Testis (tissue), 3 donors: Measurements from ENCODE around the gene TP53AIP1. TPM values are rescaled to one million over a fixed set of nuclear protein-coding genes. Genes with fewer than 3 reads are reported as not detected.

Experiments
- DNase-seq: peaks from one replicate; pipeline ENCODE4 v3.0.0-alpha.2; 2019
- H3K27ac ChIP-seq, 2 donors: fragments of 200-600 bp; sonication (generic); one replicate each; pipeline ENCODE4 v1.5.1; 2019
- H3K27me3 ChIP-seq: fragments of 200-600 bp; sonication (generic); one replicate; pipeline ENCODE4 v1.5.1; 2019
- H3K36me3 ChIP-seq: fragments of 200-600 bp; sonication (generic); one replicate; pipeline ENCODE4 v1.5.1; 2017; ENCODE audit warnings: low read depth; ENCODE audit errors: missing control alignments
- H3K4me1 ChIP-seq: fragments of 200-600 bp; sonication (generic); one replicate; pipeline ENCODE4 v1.5.1; 2019
- H3K4me3 ChIP-seq, 2 donors: fragments of 200-600 bp; sonication (generic); one replicate each; pipeline ENCODE4 v1.5.1; 2017 to 2019
- H3K9me3 ChIP-seq: fragments of 200-600 bp; sonication (generic); one replicate; pipeline ENCODE4 v1.5.1; 2017
- POLR2A ChIP-seq: fragments of 450-650 bp; IDR thresholded peaks from one replicate; pipeline ENCODE4 v1.6.1; 2017; ENCODE audit warnings: antibody characterized with exemption, mild to moderate bottlenecking, moderate library complexity
- WGBS, 2 donors: methylation state at CpG; one replicate each; pipeline ENCODE4 v1.1.5; 2018; 5-methylcytosine and 5-hydroxymethylcytosine counted together
- intact Hi-C: fragments of 100-400 bp; cut with DNase I; formaldehyde crosslinking; loops from one replicate; pipeline ENCODE4 v1.15.1; 2023; ENCODE audit warnings: low total_unique reads
- polyA plus RNA-seq: library from polyadenylated mRNA; stranded (reverse); fragments of 350-450 nt; fragmentation: Illumina TruSeq; extraction: RNeasy Lipid Tissue Mini Kit (QIAGEN cat#74804); gene quantifications from one replicate; pipeline ENCODE4 v1.2.3, GENCODE V29; 2014; ENCODE audit warnings: low read depth, low replicate concordance; ENCODE audit not compliant: insufficient read depth
- total RNA-seq, 2 donors: library from RNA; depleted of rRNA; stranded (reverse); fragments of >200 nt; gene quantifications; one replicate each; pipeline ENCODE4 v1.2.3, GENCODE V29; 2016
- TF ChIP-seq, protein P1 (sequence below), 3 experiments: fragments of 450-650 bp in 2 of 3; fragments of 200-600 bp in 1 of 3; sonication (generic) in 1 of 3; IDR thresholded peaks; one replicate each; pipeline ENCODE4 v1.5.1; 2016 to 2019; ENCODE audit warnings: antibody characterized with exemption in 3 of 3, mild to moderate bottlenecking in 2 of 3, moderate library complexity in 1 of 3

The TP53AIP1 gene
- total and polyA plus RNA-seq, 3 donors from 2014 or later, result 0.94 to 1.8 (median 1.1) TPM

DNA sequence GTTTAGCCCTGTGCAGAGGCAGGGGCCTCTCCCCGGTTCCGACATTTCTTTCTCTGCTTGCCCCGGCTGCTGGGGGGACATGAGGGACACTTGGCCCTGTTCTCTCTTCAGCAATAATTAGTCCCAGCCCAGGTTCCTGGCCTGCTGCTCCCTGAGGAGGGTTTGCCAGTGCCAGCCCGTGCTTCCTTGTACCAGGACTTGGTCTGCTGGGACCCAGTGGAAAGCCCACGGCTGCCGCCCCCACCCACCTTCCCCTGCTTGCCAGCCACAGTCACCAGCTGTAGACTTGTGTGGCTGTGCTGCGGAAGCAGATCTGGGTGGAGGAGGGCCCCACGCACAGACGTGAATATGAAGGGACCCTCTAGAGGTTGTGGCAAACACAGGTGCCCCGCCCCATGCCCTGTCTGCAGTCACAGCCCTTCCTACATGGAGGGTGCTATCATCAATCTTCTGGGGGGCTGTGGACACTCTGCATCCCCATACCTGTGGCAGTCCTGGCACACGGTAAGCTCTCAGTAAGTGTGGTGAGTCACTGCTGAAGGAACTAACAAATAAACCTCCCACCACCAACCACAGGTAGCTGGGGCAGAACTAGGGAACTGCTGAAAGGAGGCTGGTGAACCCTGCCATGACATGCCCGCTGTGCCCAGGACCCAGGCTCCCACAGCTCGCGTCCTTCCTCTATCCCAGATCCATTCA, 949 bp downstream of the TP53AIP1 start:
- Histone ChIP-seq H3K9me3 (no peaks in the 10 kb centered on the region), H3K27ac (no peak overlapping the region), H3K4me1 (no peaks in the 10 kb centered on the region), H3K36me3 (no peaks in the 10 kb centered on the region), H3K27me3 (no peaks in the 10 kb centered on the region), H3K4me3 (no peak overlapping the region)
- intact Hi-C loops, result loop anchor here (5.0 kb wide), 1 partner anchor 59 kb away; no protein-coding TSS in a partner anchor
- no peak for DNase-seq
- TF ChIP-seq, protein P1, sequence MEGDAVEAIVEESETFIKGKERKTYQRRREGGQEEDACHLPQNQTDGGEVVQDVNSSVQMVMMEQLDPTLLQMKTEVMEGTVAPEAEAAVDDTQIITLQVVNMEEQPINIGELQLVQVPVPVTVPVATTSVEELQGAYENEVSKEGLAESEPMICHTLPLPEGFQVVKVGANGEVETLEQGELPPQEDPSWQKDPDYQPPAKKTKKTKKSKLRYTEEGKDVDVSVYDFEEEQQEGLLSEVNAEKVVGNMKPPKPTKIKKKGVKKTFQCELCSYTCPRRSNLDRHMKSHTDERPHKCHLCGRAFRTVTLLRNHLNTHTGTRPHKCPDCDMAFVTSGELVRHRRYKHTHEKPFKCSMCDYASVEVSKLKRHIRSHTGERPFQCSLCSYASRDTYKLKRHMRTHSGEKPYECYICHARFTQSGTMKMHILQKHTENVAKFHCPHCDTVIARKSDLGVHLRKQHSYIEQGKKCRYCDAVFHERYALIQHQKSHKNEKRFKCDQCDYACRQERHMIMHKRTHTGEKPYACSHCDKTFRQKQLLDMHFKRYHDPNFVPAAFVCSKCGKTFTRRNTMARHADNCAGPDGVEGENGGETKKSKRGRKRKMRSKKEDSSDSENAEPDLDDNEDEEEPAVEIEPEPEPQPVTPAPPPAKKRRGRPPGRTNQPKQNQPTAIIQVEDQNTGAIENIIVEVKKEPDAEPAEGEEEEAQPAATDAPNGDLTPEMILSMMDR (IDR thresholded peaks at IDR 0.05), result no peak
- TF ChIP-seq POLR2A, result no peak
- 86 to 95% methylated on average over 8 to 14 of the region's 14 CpGs for WGBS, 2 donors

DNA sequence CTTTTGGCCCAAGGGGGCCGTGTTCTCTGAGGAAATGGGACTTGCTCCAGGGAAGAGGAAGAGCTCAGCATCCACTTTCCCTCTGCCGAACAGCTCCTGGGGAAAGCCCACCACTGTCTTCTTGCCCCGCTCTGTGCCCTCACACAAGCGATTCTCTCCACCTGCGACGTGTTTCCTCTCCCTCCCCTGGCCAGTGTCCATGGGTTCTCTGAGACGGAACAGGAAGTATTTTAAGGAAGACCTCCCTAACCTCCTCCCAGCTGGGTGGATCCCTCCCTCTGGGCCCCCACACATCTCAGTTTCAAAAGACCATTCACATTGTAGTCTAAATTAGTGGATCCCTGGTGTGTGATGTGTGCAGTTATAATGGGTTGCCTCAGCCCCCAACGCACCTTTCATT, 1.6 kb downstream of the TP53AIP1 start:
- WGBS, 2 donors, result 81 to 86% methylated on average over 8 of the region's 8 CpGs
- TF ChIP-seq, protein P1 (IDR thresholded peaks at IDR 0.05), result no peak
- no peaks in the 10 kb centered on the region for H3K36me3 ChIP-seq
- no peak overlapping the region for H3K27ac ChIP-seq
- H3K4me3 ChIP-seq, result no peak overlapping the region
- no peaks in the 10 kb centered on the region for H3K27me3 ChIP-seq
- intact Hi-C loops, result loop anchor here (5.0 kb wide), 1 partner anchor 59 kb away; no protein-coding TSS in a partner anchor
- H3K4me1 ChIP-seq, result no peaks in the 10 kb centered on the region
- H3K9me3 ChIP-seq, result no peaks in the 10 kb centered on the region
- DNase-seq, result no peak

DNA sequence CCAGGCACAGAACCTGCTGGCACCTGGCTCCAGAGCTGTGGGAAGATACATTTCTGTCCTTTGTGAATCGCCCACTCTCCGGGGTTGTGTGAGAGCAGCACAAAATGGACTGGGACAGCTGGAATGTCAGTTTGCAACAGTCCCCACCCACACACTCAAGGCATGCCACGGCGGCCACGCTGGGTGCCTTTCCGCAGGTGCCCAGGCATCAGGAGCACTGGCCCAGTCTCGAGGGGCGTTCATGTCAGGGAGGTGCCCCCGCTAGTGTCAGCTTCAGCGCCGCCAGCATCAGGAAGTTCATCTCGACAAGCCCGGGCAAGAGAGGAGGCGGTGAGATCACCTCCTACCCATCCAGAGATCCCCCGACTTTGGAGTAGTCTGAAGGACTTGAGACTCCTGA, 2.1 kb downstream of the TP53AIP1 start:
- Histone ChIP-seq H3K9me3 (no peaks in the 10 kb centered on the region), H3K27ac (no peak overlapping the region), H3K36me3 (no peaks in the 10 kb centered on the region), H3K4me1 (no peaks in the 10 kb centered on the region), H3K4me3 (no peak overlapping the region), H3K27me3 (no peaks in the 10 kb centered on the region)
- intact Hi-C loops, result loop anchor here (5.0 kb wide), 1 partner anchor 58 kb away; no protein-coding TSS in a partner anchor
- 88 to 97% methylated on average over 5 to 15 of the region's 15 CpGs for WGBS, 2 donors
- TF ChIP-seq, protein P1 (IDR thresholded peaks at IDR 0.05), result no peak
- no peak for TF ChIP-seq POLR2A
- no peak for DNase-seq

DNA sequence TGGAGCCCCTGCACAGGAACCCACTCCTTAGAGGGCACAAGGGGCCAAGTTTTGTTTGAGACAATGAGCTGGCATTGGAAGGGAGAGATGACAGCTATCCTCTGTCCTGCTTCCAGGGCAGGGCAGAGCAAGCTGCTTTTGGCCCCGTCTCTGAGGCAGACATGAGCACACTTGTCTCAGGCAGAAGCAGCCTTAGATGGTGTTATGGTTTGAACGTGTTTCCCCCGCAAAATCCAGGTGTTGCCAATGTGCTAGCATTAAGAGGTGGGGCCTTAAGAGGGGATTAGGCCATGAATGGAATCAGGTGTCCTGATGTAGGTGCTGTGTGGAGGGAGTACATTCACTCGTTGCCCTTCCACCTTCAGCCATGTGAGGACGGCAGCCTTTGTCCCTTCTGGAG, 2.5 kb downstream of the TP53AIP1 start:
- DNase-seq, result no peak
- Histone ChIP-seq H3K4me1 (no peaks in the 10 kb centered on the region), H3K27me3 (no peaks in the 10 kb centered on the region), H3K27ac (no peak overlapping the region), H3K36me3 (no peaks in the 10 kb centered on the region), H3K9me3 (no peaks in the 10 kb centered on the region), H3K4me3 (no peak overlapping the region)
- intact Hi-C loops, result loop anchor here (5.0 kb wide), 1 partner anchor 58 kb away; no protein-coding TSS in a partner anchor
- WGBS, 2 donors, result 85 to 87% methylated on average over 5 of the region's 5 CpGs
- TF ChIP-seq, protein P1 (IDR thresholded peaks at IDR 0.05), result no peak

DNA sequence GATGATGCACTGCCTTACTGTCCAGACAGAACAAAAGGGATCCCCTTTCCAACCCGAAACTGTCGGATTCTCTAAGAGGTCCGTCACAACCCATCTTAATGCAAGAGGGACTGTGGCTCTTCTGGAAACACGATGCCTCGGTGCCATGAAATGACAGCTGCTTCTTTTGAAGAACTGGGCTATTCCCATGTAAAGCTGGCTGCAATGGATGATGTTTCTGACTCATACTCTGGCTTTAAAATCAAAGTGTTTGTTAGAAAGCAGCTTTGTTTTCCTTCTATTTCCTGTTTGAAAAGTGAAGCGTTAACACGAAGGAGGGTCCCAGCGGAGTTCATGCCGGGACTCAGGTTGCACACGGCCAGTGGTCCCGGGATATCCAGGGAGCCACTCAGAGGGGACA, 3.1 kb downstream of the TP53AIP1 start:
- intact Hi-C loops, result no loop called here
- 83 to 86% methylated on average over 11 of the region's 11 CpGs for WGBS, 2 donors
- H3K4me1 ChIP-seq, result no peaks in the 10 kb centered on the region
- no peaks in the 10 kb centered on the region for H3K9me3 ChIP-seq
- H3K36me3 ChIP-seq, result no peaks in the 10 kb centered on the region
- DNase-seq, result no peak
- no peak overlapping the region for H3K27ac ChIP-seq
- no peak for TF ChIP-seq POLR2A
- TF ChIP-seq, protein P1 (IDR thresholded peaks at IDR 0.05), result no peak
- H3K4me3 ChIP-seq, result no peak overlapping the region
- no peaks in the 10 kb centered on the region for H3K27me3 ChIP-seq
